ENCODE results near the gene ZSWIM4.
"Not testable (repeated sequence)": the region's sequence is repeated elsewhere in the genome, so short reads cannot be mapped to it uniquely, and the experiment has no call there.

Gene ZSWIM4

DNA sequence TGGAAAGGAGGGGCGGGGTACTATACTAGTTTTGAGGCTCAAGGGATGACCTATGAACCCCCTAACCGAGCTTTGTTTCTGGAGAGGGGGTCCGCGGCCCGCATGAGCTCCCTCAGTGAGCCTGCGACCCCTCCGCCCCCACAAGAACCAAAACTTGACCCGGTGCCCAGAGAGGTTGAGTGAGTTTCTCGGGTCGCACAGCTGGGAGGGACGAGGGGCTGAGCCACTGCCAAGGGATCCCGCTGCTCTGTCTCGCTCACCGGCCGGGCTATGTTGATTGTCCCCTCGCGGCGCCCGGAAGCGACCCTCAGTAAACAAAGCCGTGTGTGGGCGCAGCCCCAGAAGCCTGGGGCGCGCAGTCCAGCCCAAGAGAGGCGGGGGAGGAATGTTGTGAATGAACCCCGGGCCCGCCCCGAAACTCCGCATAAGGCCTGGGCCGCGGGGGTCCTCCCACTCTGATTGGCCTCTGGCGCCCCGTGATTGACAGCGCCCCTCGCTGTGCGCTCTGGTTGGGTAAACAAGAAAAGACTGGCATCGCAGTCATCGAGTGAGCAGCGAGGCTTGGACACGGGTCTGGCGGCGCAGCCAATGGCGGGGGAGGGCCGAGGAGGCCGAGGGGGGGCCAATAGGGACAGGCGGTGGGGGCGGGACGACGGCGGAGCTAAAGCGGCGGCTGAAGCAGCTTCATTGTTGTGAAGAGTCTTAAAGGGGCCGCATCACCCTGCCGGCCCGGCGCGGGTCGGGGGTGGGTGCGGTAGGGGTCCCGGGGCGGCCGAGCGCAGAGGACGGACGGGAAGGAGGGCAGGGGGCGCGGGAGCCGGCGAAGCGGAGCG is at the start of gene ZSWIM4:
Gene ZSWIM4, plus strand, starts transcription at position 687 of the 833 bp plus-strand sequence. CDS start 206 bp downstream, outside the sequence.
- DNase-seq (ENCODE audit: low spot score) = peak; percentile 100

DNA sequence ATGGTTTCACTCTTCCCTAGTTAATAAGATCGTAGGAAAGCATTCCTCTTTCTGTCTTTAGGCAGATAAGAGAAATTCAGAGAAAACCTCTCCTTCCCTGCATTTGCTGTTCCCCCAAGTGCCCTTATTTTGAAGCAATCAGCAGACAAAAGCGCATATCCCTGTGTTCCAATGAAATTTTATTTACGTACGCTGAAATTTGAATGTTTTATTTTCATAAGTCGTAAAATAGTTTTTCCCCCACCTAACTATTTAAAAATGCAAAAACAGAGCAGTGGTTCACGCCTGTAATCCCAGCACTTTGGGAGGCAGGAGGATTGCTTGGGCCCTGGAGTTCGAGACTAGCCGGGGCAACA is 48.2 kb upstream of the ZSWIM4 start:
- DNase-seq (ENCODE audit: low spot score) = no peak

DNA sequence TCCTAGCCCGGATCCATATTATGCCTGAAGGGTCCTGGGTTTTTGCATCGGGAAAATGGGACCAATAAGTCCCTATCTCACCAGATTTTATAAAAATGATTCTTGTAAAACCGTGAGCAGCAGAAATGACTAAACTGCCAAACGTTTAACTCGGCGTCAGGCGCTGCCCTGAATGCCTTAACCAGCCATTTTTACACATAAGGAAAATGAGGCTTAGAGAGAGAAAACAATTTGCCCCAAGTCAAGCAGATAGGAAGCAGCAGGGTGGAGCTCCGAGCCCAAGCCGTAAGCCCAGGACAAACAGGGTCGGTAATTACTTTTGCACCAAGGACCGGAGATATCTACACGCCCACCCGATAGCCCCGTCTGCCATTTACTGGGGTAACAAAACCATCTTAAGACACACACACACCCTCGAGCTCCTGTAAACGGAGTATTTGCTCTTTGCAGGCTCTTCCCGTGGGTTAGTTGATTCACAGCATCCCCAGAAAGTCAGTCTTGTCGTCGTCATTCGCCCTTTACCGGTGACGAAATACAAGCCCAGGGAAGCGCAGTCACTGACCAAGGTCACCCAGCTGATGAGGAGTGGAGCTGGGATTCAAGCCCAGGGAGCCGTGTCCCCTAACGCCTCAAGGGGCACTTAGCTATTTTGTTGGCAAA is 46.9 kb upstream of the ZSWIM4 start:
- DNase-seq (ENCODE audit: low spot score) = no peak

DNA sequence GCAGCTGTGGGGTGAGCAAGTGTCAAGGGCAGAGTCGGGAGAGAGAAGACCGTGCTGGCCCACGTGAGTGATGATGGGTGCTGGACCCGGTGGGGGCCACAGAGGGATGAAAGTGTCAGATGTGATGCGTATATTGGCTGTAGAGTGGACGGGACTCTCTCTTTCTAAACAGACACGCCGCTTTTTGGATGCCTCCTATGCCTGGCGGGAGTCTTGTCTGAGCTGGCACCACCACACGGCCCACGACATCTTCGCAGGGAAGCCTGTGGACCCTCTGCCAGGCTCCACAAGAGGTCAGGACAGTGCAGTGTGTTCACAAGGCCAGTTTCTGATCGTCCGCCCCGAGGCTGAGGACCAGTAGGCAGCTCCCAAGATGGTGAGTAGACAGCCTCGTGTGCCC is 43.8 kb upstream of the ZSWIM4 start:
- DNase-seq (ENCODE audit: low spot score) = no peak

DNA sequence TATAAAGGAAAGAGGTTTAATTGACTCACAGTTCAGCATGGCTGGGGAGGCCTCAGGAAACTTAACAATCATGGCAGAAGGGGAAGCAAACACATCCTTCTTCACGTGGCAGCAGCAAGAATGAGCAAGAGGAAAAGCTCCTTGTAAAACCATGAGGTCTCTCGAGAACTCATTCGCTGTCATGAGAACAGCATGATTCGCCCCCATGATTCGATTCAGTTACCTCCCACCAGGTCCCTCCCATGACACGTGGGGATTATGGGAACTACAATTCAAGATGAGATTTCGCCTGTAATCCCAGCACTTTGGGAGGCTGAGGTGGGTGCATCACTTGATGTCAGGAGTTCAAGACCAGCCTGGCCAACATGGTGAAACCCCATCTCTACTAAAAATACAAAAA is 41.6 kb upstream of the ZSWIM4 start:
- DNase-seq (ENCODE audit: low spot score) = not testable (repeated sequence)

DNA sequence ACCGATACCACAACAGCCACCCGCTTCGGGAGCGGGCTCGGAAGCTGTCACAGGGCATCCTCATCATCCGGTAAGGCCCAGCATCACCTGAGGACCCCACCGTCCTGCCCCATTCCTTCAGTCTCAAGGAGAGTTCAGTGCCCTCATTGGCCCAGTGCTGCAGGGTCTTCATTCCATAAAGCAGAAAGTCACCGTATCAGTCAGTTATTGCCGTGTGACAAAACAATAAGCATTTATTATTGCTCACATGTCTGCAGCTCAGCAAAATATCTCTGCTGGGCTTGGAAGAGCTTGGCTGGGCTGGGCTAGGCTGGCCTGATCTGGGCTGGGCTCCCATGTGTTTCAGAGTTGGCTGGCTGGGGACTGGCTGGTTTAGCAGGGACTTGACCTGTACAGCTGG is 39.0 kb upstream of the ZSWIM4 start:
- no peak for DNase-seq (ENCODE audit: low spot score)

DNA sequence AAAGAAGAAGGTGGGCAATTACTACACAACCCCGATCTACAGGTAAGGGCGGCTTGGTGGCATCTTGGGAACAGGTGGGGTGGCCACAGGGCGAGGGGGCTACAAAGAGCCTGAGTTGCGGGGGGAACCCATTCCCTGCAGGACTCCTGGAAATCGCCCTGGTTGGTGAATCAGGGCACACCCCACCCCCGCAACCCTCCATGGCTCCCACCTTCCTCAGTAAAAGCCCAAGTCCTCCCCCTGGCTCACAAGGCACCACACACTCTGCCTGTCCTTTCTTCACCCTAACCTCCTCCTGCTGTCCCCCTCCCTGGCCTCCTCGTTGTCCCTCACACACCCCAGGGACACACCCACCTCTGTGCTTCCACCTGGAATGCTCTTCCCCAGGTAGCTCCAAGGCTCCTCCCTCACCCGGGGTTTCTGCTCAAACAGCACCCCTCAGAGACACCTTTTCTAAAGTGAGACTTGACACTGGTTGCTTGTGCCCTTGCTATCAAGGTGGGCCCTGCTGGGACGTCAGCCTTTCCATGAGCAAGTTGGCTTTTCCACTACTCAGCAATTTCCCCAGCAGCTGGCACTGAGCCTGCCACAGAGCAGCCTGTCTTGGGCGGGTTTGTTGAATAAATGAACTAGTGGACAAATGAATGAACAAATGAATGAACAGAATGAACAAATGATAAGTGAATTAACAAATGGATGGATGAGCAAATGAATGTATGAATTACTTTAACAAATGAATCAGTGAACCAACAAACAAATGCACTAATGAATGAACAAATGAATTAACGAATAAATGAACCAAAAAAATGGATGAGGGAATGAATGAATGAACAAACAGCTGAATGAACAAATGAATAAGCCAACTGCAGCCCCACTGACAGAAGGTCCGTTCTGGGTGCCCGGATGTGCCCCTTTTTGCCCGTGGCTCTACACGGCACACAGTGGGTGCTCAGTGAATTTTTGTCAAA is 37.2 kb upstream of the ZSWIM4 start:
- DNase-seq (ENCODE audit: low spot score) = no peak

DNA sequence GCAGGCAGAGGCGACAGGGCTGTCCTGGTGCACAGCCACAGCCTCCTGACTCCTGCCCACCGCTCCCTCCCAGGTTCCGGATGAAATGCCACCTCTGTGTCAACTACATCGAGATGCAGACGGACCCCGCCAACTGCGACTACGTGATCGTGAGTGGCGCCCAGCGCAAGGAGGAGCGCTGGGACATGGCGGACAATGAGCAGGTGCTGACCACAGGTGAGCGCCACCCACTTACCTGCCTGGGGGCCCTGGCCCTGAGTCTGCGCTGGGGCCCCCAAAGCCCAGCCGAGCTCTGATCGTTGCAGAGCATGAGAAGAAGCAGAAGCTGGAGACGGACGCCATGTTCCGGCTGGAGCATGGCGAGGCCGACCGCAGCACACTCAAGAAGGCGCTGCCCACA is 36.4 kb upstream of the ZSWIM4 start:
- DNase-seq (ENCODE audit: low spot score) = no peak

DNA sequence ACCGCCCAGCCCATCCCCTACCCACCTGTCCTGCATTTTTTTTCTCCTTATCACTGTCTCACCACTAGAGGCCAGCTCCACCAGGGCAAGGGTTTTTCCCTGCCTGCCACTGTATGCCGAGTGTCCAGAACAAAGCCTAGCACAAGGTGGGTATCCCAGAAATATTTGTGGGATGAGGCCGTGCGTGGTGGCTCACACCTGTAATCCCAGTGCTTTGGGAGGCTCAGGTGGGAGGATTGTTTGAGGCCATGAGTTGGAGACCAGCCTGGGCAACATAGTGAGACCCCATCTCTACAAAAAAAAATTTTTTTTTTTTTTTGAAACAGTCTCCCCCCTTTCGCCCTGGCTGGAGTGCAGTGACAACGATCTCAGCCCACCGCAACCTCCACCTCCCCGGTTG is 33.8 kb upstream of the ZSWIM4 start:
- DNase-seq (ENCODE audit: low spot score) = no peak

DNA sequence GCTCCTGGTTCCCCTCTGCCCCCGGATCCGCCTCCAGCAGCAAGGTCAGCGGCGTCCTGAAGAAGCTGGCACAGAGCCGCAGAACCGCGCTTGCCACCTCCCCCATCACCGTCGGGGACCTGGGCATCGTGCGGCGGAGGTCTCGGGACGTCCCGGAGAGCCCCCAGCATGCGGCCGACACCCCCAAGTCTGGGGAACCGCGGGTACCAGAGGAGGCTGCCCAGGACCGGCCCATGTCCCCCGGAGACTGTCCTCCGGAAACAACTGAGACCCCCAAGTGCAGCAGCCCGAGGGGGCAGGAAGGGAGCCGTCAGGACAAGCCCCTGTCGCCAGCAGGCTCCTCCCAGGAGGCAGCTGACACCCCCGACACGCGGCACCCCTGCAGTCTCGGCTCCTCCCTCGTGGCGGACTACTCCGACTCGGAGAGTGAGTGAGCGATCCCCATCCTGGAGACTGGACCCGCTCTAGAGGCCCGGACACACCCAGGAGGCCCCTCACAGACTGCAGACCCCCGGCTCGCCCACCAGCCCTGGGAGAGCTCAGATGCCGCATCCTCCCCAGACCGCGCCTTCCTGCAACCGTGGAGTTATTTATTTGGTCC is 32.5 kb upstream of the ZSWIM4 start:
- no peak for DNase-seq (ENCODE audit: low spot score)

DNA sequence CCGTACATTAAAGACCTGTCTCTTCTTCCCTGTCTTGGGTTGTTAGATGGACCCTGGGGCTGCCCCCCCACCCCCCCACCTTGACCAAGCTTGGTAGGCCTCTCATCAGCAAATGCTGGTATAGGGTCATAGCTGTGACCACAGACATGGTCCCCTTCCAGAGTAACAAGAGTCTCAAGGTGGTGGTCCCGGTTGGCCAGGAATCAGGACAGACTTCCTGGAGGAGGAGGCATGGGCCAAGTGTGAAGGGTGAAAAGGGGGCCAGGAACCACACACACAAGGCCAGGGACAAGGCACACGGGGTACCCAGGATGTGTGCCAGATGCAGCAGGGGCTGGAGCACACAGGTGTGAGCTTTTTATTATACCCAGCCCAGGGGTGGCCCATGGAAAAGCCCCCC is 32.0 kb upstream of the ZSWIM4 start:
- no peak for DNase-seq (ENCODE audit: low spot score)

DNA sequence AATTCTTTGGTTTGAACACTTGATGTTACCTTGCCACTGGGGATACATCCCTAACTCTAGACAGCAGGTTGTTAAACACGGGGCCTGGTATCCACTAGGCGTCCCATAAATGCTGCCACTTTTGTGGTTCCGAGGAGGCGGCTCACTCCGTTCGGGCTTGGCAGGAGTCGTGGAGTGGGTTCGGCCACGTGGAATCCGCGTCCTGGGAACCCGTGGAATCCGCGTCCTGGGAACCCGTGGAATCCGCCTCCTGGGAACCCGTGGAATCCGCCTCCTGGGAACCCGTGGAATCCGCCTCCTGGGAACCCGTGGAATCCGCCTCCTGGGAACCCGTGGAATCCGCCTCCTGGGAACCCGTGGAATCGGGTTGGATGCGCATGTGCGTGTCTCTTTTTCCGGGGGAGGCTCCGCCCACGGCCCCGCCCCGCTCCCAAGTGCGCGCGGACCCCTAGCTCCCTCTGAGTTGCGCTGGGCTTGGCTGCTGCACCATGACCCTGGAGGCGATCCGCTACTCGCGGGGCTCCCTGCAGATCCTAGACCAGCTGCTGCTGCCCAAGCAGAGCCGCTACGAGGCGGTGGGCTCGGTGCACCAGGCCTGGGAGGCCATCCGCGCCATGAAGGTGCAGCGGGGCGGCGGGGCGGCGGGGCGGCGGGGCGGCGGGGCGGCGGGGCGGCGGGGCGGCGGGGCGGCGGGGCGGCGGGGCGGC is 31.0 kb upstream of the ZSWIM4 start, which contains the start of gene MRI1:
Gene MRI1, plus strand, starts transcription at position 422 of the 707 bp plus-strand sequence. Its CDS starts 67 bp downstream, at position 489.
- DNase-seq (ENCODE audit: low spot score) = peak; percentile 75

DNA sequence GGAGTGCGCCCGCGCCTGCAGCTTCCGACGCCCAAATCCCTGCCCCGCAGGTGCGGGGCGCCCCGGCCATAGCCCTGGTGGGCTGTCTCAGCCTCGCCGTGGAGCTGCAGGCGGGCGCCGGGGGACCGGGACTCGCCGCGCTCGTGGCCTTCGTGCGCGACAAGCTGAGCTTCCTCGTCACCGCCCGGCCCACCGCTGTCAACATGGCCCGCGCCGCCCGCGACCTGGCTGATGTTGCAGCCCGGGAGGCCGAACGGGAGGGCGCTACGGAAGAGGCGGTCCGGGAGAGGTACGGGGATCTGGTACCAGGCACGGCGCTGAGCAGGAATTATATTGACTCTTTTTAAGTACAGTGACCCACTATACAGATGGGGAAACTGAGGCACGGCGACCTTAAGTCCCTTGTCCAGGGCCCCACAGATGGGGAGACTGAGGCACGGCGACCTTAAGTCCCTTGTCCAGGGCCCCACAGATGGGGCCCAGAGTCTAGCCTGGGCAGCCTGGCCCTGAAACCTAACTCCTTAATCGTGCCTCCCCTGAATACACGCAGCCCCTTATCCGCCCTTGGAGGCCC is 30.3 kb upstream of the ZSWIM4 start:
- peak; percentile 51 for DNase-seq (ENCODE audit: low spot score)

DNA sequence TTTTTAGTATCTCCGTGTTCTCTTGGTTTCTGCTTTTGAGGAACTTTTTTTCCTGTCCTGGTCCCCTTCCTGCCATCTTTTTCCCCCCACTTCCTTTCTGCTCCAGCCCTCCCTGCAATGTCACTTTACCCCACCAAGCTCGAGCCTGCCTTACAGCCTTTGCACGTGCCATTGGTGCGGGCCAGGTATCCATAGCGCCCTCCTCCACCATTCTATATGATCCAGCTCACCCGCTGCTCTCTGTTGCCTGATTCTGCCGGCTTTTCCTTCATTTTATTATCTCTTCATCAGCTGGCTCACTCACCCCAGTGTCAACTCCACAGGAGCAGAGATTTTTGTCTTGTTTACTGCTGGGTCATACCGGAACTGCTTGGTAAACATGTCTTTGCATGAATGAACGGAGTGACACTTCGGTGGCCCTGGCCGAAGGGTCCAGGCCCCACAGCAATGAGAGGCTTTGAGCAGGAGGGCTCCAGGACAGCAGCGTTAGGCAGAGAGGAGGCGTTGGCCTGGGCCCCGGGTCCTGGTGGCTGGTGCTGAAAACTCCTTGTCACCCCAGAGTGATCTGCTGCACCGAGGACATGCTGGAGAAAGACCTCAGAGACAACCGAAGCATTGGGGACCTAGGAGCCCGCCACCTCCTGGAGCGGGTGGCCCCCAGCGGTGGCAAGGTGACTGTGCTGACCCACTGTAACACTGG is 29.7 kb upstream of the ZSWIM4 start:
- DNase-seq (ENCODE audit: low spot score) = no peak

DNA sequence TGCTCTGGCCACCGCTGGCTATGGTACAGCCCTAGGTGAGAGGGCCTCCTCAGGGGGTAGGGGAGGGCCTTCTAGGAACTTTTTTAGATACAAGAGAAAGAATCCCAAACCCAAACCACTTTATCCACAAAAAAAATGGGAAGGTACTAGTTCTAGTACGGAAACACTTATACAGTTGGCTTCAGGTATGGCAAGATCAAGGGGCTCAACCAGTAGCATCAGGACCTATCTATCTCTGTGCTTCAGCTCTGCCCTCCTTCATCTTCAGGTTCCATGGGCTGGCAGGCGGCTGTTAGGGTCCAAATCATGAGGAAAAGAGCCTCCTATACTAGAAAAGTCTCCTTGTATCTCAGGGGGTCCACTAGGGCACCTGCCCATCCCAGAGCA is 29.2 kb upstream of the ZSWIM4 start:
- DNase-seq (ENCODE audit: low spot score) = no peak

DNA sequence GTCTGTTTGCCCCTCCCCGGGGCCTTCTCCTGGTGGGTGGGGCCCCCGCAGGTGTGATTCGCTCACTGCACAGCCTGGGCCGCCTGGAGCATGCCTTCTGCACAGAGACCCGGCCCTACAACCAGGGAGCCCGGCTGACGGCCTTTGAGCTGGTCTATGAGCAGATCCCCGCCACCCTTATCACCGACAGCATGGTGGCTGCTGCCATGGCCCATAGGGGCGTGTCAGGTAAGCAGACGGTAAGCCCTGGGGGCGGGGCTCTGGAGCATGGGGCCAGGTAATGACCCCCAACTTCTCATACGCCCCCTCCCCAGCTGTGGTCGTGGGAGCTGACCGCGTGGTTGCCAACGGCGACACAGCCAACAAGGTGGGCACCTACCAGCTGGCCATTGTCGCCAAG is 26.7 kb upstream of the ZSWIM4 start:
- no peak for DNase-seq (ENCODE audit: low spot score)

DNA sequence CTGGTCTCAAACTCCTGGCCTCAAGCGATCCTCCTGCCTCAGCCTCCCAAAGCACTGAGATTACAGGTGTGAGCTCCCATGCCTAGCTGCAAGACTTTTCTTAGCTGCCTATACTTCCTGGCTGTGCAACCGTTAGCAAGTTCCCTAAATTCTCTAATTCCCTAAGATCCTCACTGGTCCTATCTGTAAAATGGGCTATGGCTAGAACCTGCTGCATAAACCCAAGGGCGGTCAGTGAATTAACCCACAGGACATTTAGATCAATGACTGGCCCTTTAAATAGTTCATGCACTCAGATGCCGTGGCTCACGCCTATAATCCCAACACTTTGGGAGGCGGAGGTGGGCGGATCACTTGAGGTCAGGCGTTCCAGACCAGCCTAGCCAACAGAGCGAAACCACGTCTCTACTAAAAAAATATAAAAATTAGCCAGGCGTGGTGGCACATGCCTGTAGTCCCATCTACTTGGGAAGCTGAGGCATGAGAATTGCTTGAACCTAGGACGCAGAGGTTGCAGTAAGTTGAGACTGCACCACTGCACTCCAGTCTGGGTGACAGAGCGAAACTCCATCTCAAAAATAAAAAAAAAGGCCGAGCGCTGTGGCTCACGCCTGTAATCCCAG is 25.1 kb upstream of the ZSWIM4 start:
- DNase-seq (ENCODE audit: low spot score) = no peak

DNA sequence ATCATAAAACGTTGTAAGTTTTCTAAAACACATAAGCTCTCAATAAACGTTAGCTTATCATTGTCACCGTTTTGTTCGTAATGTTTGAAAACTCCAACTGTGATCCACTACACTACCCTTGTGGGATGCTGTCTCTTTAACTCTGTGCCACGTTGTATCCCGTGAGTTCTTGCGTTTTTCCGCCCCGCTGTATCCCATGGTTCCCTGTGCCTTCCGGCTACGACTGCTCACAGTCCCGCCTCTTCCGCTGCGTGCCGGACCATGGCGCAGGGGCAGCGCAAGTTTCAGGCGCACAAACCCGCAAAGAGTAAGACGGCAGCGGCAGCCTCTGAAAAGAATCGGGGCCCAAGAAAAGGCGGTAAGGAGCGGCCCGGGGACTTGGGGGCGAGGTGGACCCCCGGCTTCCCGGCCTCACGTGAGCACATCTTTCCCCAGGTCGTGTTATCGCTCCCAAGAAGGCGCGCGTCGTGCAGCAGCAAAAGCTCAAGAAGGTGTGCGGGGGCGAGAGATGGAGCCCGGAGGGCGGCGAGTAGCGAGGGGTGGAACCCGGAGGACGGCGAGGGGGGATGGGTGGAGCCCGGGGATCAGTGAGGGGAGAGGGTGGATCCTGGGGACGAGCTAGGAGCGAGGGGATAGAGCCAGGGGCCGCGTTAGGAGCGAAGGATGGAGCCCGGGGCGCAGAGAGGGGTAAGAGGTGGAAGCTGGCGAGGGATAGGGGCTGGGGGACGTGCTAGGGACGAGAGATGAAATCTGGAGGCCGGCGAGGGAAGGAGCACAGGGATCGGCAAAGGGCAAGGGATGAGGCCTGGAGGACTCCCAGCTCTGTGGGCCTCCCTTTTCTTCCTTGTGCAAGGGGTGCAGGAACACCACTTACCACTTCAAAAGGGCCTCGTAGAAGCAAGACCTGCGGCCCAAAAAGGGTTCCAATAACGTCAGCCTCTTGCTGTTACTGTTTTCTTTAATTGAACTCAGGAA is 20.7 kb upstream of the ZSWIM4 start, which contains the start of gene C19orf53:
Gene C19orf53, plus strand, starts transcription at position 240 of the 975 bp plus-strand sequence. Its CDS starts 22 bp downstream, at position 262.
- DNase-seq (ENCODE audit: low spot score) = peak; percentile 92

All from germinal center (tissue), 1 donor.